Muscle layer of duodenum (tissue), 2 donors: Measurements from ENCODE around the gene FRMD1.

Experiments
- H3K27ac ChIP-seq: one replicate; pipeline ENCODE4 v1.7.0; 2013; ENCODE audit warnings: mild to moderate bottlenecking, low read length
- H3K27me3 ChIP-seq: one replicate; pipeline ENCODE4 v1.7.0; 2013; ENCODE audit warnings: low read depth, mild to moderate bottlenecking, control low read depth, low read length
- H3K36me3 ChIP-seq, 2 donors: one replicate each; pipeline ENCODE4 v1.7.0; 2013; ENCODE audit warnings: low read length in 2 of 2, control low read depth in 1 of 2, mild to moderate bottlenecking in 1 of 2; ENCODE audit not compliant: insufficient read depth in 2 of 2, control insufficient read depth in 1 of 2
- H3K4me1 ChIP-seq, 2 donors: one replicate each; pipeline ENCODE4 v1.7.0; 2013; ENCODE audit warnings: low read length in 2 of 2, mild to moderate bottlenecking in 2 of 2, control low read depth in 1 of 2, moderate library complexity in 1 of 2; ENCODE audit not compliant: insufficient read depth in 2 of 2, control insufficient read depth in 1 of 2
- H3K4me3 ChIP-seq, 2 donors: one replicate each; pipeline ENCODE4 v1.7.0; 2013; ENCODE audit warnings: low read length in 2 of 2, low read depth in 1 of 2, mild to moderate bottlenecking in 1 of 2
- H3K9me3 ChIP-seq, 2 donors: one replicate each; pipeline ENCODE4 v1.7.0; 2013; ENCODE audit warnings: low read length in 2 of 2, control low read depth in 1 of 2, mild to moderate bottlenecking in 1 of 2; ENCODE audit not compliant: control insufficient read depth in 1 of 2
- donor health status: healthy.

FRMD1 gene

GRCh38 chr6:168091381-168092264, 12.6 kb upstream of the FRMD1 start:
- no peak overlapping the region for H3K27ac ChIP-seq
- no peak overlapping the region for H3K4me3 ChIP-seq
- no peaks in the 10 kb centered on the region for H3K9me3 ChIP-seq
- no peaks in the 10 kb centered on the region for H3K36me3 ChIP-seq
- H3K27me3 ChIP-seq, result no peaks in the 10 kb centered on the region
- peaks cover 0 to 18% of the 10 kb centered on the region in 2 donors for H3K4me1 ChIP-seq

GRCh38 chr6:168090706-168091105, 11.7 kb upstream of the FRMD1 start:
- no peaks in the 10 kb centered on the region for H3K36me3 ChIP-seq
- no peak overlapping the region for H3K27ac ChIP-seq
- H3K4me3 ChIP-seq, result no peak overlapping the region
- H3K4me1 ChIP-seq, result peaks cover 0 to 18% of the 10 kb centered on the region in 2 donors
- H3K27me3 ChIP-seq, result no peaks in the 10 kb centered on the region
- no peaks in the 10 kb centered on the region for H3K9me3 ChIP-seq

GRCh38 chr6:168090064-168090690, 11.2 kb upstream of the FRMD1 start:
- no peak overlapping the region for H3K27ac ChIP-seq
- no peaks in the 10 kb centered on the region for H3K27me3 ChIP-seq
- no peaks in the 10 kb centered on the region for H3K36me3 ChIP-seq
- no peaks in the 10 kb centered on the region for H3K9me3 ChIP-seq
- peaks cover 0 to 18% of the 10 kb centered on the region in 2 donors for H3K4me1 ChIP-seq
- no peak overlapping the region for H3K4me3 ChIP-seq

GRCh38 chr6:168089186-168090063, 10.4 kb upstream of the FRMD1 start:
- H3K4me1 ChIP-seq, result peaks cover 0 to 18% of the 10 kb centered on the region in 2 donors
- H3K27me3 ChIP-seq, result no peaks in the 10 kb centered on the region
- H3K9me3 ChIP-seq, result no peaks in the 10 kb centered on the region
- H3K4me3 ChIP-seq, result no peak overlapping the region
- H3K27ac ChIP-seq, result no peak overlapping the region
- no peaks in the 10 kb centered on the region for H3K36me3 ChIP-seq

GRCh38 chr6:168088161-168089053, 9.4 kb upstream of the FRMD1 start:
- Histone ChIP-seq H3K4me3 (no peak overlapping the region), H3K4me1 (peaks cover 0 to 18% of the 10 kb centered on the region in 2 donors), H3K9me3 (no peaks in the 10 kb centered on the region), H3K27ac (no peak overlapping the region), H3K36me3 (no peaks in the 10 kb centered on the region), H3K27me3 (no peaks in the 10 kb centered on the region)

GRCh38 chr6:168087436-168088160, 8.6 kb upstream of the FRMD1 start:
- H3K4me3 ChIP-seq, result no peak overlapping the region
- no peaks in the 10 kb centered on the region for H3K9me3 ChIP-seq
- H3K27me3 ChIP-seq, result no peaks in the 10 kb centered on the region
- H3K4me1 ChIP-seq, result peaks cover 0 to 18% of the 10 kb centered on the region in 2 donors
- no peaks in the 10 kb centered on the region for H3K36me3 ChIP-seq
- H3K27ac ChIP-seq, result no peak overlapping the region

- Histone ChIP-seq H3K27me3 (no peaks in the 10 kb centered on the region), H3K9me3 (no peaks in the 10 kb centered on the region), H3K27ac (no peak overlapping the region), H3K36me3 (no peaks in the 10 kb centered on the region), H3K4me3 (no peak overlapping the region), H3K4me1 (peaks cover 0 to 18% of the 10 kb centered on the region in 2 donors)
Measured at GRCh38 chr6:168086616-168087015, 7.6 kb upstream of the FRMD1 start.

GRCh38 chr6:168086066-168086465, 7.1 kb upstream of the FRMD1 start:
- H3K27ac ChIP-seq, result no peak overlapping the region
- H3K4me3 ChIP-seq, result no peak overlapping the region
- H3K9me3 ChIP-seq, result no peaks in the 10 kb centered on the region
- no peaks in the 10 kb centered on the region for H3K36me3 ChIP-seq
- H3K4me1 ChIP-seq, result peaks cover 0 to 18% of the 10 kb centered on the region in 2 donors
- H3K27me3 ChIP-seq, result no peaks in the 10 kb centered on the region

GRCh38 chr6:168084465-168085160, 5.6 kb upstream of the FRMD1 start:
- Histone ChIP-seq H3K36me3 (no peaks in the 10 kb centered on the region), H3K27ac (no peak overlapping the region), H3K27me3 (no peaks in the 10 kb centered on the region), H3K4me1 (peaks cover 0 to 18% of the 10 kb centered on the region in 2 donors), H3K4me3 (no peak overlapping the region), H3K9me3 (no peaks in the 10 kb centered on the region)

- Histone ChIP-seq H3K27me3 (no peaks in the 10 kb centered on the region), H3K4me3 (no peak overlapping the region), H3K36me3 (no peaks in the 10 kb centered on the region), H3K9me3 (no peaks in the 10 kb centered on the region), H3K4me1 (peaks cover 0 to 12% of the 10 kb centered on the region in 2 donors), H3K27ac (no peak overlapping the region)
Measured at GRCh38 chr6:168083514-168083885, 4.5 kb upstream of the FRMD1 start.
